ENCODE data around the gene METTL8.

The METTL8 gene

DNA sequence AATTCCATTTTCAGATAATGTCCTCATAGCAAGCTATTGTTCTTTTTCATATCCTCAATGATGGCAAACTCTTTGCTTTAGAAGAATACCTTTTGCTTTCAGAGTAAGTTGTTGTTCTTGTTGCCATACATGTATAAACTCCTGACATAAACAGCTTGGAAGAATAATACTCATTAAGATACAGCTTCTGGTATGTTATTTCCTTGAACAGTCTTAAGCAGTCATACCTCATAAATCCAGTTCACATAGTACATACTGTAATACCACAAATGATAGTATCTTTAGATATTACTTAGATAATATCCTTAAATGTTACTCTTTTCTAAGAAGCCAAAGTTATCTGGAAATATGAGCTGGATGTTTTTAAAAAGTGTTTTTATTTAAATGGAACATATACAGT, 23.2 kb downstream of the METTL8 start:
- peak overlapping the region; percentile 23; the same call in 1 of the 2 replicates for H3K27ac ChIP-seq
- no peak for TF ChIP-seq ZFX (IDR thresholded peaks at IDR 0.05; ENCODE audit: borderline replicate concordance)
- TF ChIP-seq, protein P1, sequence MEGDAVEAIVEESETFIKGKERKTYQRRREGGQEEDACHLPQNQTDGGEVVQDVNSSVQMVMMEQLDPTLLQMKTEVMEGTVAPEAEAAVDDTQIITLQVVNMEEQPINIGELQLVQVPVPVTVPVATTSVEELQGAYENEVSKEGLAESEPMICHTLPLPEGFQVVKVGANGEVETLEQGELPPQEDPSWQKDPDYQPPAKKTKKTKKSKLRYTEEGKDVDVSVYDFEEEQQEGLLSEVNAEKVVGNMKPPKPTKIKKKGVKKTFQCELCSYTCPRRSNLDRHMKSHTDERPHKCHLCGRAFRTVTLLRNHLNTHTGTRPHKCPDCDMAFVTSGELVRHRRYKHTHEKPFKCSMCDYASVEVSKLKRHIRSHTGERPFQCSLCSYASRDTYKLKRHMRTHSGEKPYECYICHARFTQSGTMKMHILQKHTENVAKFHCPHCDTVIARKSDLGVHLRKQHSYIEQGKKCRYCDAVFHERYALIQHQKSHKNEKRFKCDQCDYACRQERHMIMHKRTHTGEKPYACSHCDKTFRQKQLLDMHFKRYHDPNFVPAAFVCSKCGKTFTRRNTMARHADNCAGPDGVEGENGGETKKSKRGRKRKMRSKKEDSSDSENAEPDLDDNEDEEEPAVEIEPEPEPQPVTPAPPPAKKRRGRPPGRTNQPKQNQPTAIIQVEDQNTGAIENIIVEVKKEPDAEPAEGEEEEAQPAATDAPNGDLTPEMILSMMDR (IDR thresholded peaks at IDR 0.05), result no peak

DNA sequence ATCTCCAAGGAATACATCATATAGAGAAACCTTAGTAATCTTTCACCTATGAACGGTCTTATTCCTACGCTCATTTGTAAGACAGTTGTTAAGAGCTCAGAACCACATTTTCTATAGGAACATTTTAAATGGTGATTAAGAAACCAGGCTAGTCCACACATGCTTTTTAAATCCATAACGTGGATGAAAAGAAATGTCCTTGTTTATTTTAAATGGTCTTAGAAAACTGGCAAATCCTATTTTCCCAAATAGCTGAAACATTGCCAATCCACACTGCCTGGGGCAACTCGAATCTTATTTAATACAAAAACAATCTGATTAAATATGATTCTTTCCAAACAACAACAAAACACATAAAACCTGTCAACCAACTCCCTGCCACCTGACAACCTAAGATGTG, 23.7 kb downstream of the METTL8 start:
- no peak for TF ChIP-seq ZFX (IDR thresholded peaks at IDR 0.05; ENCODE audit: borderline replicate concordance)
- TF ChIP-seq, protein P1 (IDR thresholded peaks at IDR 0.05), result no peak
- peak overlapping the region; percentile 23; the same call in 1 of the 2 replicates for H3K27ac ChIP-seq

DNA sequence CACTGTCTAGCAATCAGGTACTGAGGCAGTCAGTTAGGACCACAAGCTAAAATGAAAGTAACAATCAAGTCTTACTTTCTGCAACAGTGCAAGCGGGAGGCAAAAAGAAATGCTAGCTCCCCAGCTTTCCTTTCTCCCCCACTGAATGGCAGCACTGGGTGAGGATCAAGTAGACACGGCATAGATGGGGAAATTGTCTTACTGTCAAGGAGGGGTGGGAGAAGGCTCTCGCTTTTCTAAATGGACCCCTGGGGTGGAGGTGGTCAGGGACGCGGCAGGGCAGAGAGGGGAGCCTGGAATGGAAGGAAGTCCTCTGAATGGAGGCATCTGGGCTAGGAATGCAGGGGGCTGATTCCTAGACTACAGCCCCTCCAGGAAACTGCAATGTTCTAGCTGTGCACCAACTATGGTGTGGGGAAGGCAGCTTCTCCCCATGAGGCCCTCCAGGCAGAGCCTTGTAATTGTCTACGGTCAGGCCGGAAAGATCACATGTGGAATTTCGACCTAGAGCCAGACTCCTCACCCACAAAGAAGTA, 24.3 kb downstream of the METTL8 start:
- no peak for TF ChIP-seq ZFX (IDR thresholded peaks at IDR 0.05; ENCODE audit: borderline replicate concordance)
- TF ChIP-seq, protein P1 (IDR thresholded peaks at IDR 0.05), result no peak
- H3K27ac ChIP-seq, result no peak overlapping the region

DNA sequence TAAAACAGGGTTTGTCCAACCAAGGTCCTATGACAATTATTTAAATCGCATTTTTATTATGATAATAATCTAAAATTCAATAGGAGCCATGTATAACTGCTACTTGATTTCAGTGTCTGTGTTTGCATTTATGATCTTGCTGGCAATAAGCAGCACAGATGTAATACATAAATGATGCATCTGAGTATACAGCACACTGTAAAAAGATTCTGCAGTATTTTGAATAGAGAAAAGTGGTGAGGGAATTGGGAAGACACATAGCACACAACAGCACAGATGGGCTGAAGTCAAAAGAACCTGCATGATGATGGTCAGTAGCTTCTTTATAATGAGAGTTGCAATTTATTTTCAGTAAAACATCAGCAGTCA, 26.1 kb downstream of the METTL8 start:
- no peak for TF ChIP-seq ZFX (IDR thresholded peaks at IDR 0.05; ENCODE audit: borderline replicate concordance)
- TF ChIP-seq, protein P1 (IDR thresholded peaks at IDR 0.05), result no peak
- no peak overlapping the region for H3K27ac ChIP-seq

DNA sequence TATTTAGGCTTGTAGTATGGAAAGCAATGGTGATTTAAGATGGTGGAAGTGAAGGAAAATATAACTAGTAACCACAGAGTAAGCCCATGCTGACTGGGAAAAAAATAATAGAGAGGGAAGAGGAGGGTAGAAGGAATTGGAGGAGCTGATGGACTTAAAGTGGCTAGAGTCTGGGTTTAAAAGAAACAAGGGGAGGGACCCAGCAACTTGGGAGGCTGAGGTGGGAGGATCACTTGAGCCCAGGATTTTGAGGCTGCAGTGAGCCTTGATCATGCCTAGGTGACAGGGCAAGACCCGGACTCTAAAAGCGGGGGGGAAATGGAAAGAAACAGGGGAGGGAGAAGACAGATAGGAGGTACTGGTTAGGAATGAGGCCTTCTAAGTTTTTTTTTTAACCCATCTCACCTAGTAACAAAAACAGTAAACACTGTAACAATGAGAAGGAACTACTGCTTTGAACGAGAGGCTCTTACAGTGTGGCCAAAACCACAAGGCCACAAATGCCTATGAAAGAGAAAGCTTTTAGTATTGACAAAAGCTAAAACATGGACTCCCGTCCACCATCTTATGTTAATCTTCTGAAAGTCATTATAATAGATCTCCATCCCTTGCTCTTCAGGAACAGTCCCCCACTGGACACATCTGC, 26.6 kb downstream of the METTL8 start:
- no peak overlapping the region for H3K27ac ChIP-seq
- TF ChIP-seq, protein P1 (IDR thresholded peaks at IDR 0.05), result no peak

DNA sequence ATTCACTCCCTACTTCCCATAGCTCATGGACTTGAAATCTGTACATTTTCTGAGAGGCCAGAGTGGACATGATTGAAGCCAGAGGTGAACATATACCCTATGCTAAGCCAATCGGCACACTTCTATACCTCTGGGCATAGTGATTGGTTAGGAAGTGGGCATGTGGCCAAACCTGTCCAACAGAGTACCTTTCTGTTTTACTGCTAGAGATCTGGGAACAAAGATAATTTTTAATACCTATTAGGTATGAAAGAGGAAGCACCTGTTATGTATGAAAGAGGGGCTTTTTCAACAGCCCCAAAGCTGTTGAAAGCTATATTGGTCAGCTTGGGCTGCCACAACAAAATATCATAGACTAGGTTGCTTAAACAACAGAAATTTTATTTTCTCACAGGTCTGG, 27.7 kb downstream of the METTL8 start:
- H3K27ac ChIP-seq, result no peak overlapping the region
- no peak for TF ChIP-seq ZFX (IDR thresholded peaks at IDR 0.05; ENCODE audit: borderline replicate concordance)
- TF ChIP-seq, protein P1 (IDR thresholded peaks at IDR 0.05), result no peak

DNA sequence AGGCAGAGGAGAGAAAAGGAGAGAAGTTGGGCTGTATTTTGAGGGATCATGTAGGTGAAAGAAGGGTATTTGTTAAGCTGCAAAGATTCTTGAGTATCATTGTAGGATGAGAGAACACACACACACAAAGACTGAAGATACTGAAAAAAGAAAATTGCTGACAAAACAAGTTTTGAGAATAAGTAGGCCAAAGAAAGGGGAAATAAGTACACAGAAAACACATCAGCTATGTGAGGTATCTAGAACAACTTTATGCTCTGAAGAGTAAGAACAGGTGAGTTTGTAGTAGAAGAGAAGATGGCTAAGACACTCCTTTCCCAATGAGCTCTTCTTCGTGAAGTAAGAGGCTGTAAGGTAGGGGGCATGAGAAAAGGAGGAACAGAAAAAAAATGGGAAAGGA, 28.2 kb downstream of the METTL8 start:
- H3K27ac ChIP-seq, result no peak overlapping the region
- TF ChIP-seq ZFX (IDR thresholded peaks at IDR 0.05; ENCODE audit: borderline replicate concordance), result no peak
- TF ChIP-seq, protein P1 (IDR thresholded peaks at IDR 0.05), result no peak

Data from 22Rv1 (cell line).